GM20431 (cell line): ENCODE measurements around the gene CGB1.

Experiments
- in situ Hi-C: fragments of 300-500 bp; cut with MseI, MboI; formaldehyde crosslinking; loops from one replicate; pipeline ENCODE4 v1.15.0; 2020; ENCODE audit warnings: low sequenced_read_pairs; ENCODE audit not compliant: unreplicated experiment

The CGB1 gene

GRCh38 chr19:49004133-49004532 lies 32.6 kb downstream of the CGB1 start:
- in situ Hi-C loops: no loop called here

DNA sequence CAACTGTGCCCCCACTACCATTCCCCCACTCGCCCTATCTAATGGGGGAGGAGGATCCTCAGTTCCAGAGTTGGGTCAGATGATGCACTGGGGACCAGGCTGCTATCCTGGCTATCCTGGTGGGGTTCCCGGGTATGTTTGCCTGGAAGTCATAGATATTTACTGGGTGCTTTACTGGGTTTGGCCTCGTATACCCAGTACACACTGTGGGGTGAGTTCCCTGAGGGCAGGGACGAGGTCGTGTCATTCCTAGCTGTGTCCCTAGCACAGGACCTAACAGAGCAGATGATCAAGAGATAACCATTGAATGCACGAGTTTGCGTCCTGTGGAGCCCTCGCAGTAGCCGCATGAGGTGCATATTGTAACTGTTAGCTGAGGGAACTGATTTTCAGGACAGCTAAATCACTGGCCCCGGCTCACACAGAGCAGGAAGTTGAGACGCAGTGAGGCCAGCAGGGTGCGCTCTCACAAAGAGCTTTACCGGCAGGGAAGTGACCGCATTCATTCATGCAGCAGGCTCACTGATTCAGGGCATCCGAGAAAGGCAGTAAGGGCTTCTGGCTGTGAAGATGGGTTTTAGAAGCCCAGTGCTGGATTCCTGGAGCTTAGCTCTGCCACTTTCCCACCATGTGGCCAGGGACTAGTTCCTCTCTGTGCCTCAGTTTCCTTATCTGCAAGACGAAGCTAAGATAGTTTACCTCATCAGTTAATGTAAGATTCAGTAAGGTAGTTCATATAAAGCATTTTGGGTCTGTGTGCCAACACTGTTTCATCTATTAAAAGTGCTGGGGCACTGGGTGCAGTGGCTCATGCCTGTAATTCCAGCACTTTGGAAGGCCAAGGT lies 37.0 kb downstream of the CGB1 start:
- in situ Hi-C loops: no loop called here

DNA sequence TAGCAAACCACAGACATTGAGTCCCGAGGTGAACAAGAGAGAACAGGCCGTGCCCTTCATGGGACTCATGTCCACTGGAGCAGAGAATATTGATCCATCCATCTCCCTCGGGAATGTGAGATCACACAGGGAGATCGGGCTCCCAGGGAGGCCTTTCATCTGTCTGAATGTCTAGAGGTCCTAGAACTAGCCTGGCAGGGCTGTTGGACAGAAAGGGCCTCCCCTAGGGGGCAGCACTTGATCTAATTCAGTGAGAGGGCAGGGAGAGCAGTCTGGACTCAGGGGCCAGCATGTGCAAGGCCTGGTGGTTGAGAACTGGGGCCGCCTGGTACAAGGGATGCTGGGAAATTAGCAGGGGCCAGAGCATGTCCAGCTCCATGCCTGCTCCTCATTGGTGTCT lies 38.7 kb downstream of the CGB1 start:
- in situ Hi-C loops: no loop called here

- in situ Hi-C loops: no loop called here
These were observed 42.7 kb downstream of the CGB1 start for GRCh38 chr19:48994035-48994386.

DNA sequence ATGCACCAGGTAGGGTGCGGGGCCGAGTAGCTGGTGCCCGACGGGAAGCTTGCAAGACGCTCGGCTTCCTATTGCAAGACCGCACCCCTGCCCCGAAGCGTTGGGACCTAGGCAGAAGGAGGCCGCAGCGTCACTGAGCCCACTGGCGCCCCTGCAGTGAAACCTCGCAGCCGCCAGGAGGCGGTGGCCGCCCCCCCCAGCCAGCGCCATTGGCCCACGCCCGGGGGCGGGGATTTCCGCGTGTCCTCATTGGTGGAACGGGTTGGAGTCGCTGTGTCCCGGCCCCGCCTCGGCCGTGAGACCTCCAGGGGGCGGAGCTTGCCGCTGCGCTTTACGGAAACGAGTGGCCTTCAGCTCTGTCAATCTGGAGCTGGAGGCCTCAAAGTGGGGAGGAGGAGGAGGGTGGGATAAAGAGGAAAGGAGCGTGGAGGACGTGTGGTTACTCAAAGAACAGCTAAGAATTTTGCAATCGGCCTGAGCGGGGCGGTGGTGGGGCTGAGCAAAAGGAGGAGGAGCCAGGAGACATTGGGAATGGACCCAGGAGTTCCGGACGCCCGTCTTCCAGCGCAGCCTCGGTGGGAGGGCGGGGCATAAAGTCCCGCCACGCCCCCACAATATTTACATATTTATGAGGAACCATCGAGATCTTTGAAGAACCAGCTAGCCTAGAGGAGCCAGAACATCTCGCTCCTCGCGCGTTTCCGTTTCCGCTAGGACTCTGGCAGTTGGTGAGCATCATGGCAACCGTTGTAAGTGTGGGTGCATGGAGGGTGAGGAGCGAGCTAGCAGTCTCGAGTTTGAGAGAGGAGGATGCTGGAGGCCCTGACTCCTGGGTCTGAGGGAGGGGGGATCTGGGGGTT lies 43.3 kb downstream of the CGB1 start, which contains the start of the genes GYS1 and RUVBL2:
TSS of gene GYS1 (minus strand) at position 135 of the 860 bp plus-strand sequence. CDS start 197 bp downstream, outside the sequence.
TSS of gene RUVBL2 (plus strand) at position 713 of the 860 bp plus-strand sequence. CDS start at position 738, 25 bp downstream.
- in situ Hi-C loops: no loop called here

DNA sequence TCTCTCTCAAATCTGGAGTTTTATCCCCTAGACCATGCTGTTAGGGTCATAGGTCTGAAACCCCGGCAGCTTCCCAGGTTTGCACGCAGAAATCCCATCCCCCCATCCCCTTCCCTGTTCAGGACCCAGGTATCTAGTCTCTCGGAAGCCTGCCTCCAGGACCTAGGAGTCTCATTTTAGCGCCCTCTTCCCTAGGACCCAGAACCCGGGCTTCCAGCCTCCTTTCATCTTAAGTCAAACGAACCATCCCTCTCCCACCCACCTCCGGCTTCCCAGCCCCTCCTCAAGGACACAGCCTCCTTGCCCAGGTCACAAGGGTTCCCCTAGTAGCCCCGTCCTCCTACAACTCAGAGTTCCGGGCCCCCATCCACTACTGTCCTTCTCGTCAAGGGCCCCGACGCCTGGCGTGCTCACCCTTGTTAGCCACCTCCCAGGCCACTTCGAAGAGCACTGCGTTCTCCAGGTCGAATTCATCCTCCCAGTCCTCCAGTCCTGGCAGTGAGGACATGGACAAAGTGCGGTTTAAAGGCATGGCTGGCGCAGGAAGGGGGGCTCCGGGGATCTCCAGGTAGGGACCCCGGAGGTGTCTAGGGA lies 44.0 kb downstream of the CGB1 start:
- in situ Hi-C loops: no loop called here

GRCh38 chr19:48991873-48992580 lies 44.7 kb downstream of the CGB1 start:
- in situ Hi-C loops: no loop called here

DNA sequence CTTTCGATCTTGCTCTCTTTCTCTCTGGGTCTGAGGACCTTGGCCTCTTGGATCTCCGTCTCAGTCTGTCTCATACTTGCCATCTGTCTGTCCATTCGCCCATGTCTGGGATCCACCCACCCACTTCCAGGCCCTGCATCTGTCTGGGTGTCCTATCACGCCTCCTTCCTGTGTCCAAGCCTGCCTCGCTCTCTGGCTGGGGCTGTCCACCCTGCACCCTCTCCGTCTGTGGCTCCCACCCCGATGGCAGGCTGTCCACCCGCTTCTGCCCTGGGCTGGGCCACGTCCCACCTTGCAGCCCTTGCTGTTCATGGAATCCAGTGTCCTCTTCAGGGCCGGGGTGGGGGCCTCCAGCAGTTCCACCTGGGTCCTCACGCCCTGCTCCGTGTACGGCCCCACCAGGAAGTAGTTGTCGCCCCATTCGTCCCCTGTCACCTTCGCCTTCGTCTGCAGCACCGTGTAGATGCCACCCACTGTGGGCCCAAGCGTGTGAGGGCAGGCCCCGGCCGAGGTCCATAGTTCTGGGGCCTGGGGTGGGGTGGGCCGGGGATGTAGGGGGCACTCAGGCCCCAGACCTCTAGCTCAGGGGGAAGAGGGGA lies 45.6 kb downstream of the CGB1 start:
- in situ Hi-C loops: no loop called here

DNA sequence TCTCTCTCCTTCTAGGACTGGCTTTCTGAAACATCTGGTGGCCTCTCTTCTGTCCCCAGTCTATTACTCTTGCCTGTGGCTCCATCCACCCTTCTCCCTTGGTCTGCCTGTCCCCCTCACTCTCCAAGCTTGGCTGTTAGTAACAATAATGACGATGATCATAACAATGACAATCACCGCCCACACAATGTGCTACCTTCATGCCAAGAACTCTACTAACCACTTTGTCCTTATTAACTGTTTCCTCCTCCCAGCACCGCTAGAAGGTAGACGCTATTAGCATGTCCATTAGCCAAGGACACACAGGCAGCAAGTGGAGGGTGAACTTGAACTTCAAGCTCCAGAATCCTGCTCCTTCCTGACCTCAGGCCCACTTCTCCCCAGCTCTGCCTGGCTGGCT lies 46.3 kb downstream of the CGB1 start:
- in situ Hi-C loops: no loop called here

DNA sequence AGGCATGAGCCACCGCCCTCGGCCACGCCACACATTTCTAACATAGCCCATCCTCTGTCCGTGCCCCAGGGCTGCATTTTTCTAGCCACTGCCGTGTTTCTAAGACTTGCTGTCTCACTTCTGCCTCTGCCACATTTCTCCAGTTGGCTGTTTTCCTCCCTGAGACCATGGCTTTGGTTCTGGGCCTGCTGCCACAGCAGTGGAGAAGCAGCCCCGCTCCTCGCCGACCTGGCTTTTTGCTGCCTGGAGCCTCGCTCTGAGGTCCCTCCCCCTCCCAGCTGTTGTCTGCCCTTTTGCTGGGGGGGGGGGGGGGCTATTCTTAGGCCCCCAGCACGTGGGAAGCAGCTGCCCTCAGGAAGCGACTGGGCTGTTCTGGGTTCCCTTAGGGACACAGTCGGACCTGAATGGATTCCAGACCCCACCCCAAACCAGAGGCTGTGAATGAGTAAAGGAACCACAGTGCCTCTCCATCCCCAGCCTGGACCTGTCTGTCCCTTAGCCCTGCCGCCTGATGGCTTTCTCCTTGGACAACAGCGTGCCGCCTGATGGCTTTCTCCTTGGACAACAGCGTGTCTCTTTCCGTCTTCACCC lies 46.9 kb downstream of the CGB1 start:
- in situ Hi-C loops: no loop called here

DNA sequence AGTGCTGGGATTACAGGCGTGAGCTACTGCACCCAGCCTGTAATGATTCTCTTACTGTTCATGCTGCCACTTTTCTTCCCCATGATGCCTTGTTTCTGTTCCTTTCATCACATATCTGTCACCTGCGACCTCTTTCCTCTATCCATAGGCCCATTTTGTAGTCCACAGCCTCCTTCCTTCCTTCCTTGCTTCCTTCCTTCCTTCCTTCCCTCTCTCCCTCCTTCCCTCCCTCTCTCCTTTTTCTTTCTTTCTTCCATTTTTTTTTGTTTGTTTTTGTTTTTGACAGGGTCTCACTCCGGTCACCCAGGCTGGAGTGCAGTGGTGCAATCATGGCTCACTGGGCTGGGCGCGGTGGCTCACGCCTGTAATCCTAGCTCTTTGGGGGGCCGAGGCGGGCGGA lies 47.8 kb downstream of the CGB1 start:
- in situ Hi-C loops: no loop called here

DNA sequence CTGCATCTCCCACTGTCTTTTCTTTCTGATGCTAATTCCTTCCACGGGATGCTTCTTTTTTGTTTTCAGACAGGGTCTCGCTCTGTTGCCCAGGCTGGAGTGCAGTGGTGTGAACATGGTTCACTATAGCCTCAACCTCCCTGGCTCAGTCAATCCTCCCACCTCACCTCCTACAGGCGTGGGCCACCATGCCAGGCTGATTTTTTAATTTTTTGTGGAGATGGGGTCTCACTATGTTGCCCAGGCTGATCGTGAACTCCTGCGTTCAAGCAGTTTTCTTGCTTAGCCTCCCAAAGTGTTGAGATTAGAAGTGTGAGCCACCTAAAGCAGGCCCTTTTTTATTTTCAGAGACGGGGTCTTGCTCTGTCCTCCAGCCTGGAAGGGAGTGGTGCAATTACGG lies 48.4 kb downstream of the CGB1 start:
- in situ Hi-C loops: no loop called here

DNA sequence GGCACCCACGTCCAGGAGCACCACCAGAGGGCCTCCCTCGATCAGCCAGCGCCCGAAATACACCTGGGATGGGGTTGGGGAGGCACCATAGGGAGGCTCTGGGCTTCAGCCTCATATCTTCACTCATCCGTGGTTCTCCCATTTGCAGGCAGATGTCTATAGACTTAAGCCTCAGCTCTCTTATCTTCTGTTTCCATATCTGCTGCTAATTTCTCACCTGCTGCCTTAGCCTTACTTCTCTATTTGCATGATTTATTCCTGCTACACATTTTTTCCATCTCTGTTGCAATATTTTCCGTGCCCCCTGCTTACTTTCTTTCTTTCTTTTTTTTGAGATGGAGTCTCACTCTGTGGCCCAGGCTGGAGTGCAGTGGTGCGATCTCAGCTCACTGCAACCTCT lies 49.4 kb downstream of the CGB1 start:
- in situ Hi-C loops: no loop called here

- in situ Hi-C loops: no loop called here
These were observed 50.5 kb downstream of the CGB1 start for GRCh38 chr19:48986211-48986610.

- in situ Hi-C loops: no loop called here
These were observed 51.0 kb downstream of the CGB1 start for GRCh38 chr19:48985711-48986110.
